Sigmoid colon (tissue), 4 donors: Measurements from ENCODE around the gene C4orf17.

ENCODE experiments used
- EP300 ChIP-seq, 4 donors: sonication (generic); formaldehyde crosslinking; IDR thresholded peaks; one replicate each; pipeline ENCODE4 v1.6.1; 2017; ENCODE audit warnings: antibody characterized with exemption in 4 of 4
- POLR2A ChIP-seq, 2 donors: fragments of 450-650 bp; IDR thresholded peaks; one replicate each; pipeline ENCODE4 v1.6.1; 2016; ENCODE audit warnings: antibody characterized with exemption in 2 of 2, mild to moderate bottlenecking in 2 of 2, moderate library complexity in 2 of 2
- POLR2AphosphoS5 ChIP-seq, 4 donors: sonication (generic); formaldehyde crosslinking; IDR thresholded peaks; one replicate each; pipeline ENCODE4 v1.6.1; 2017; ENCODE audit warnings: antibody characterized with exemption in 4 of 4
- TF ChIP-seq, protein P1 (sequence below), 4 experiments: fragments of 450-650 bp in 3 of 4; fragments of 200-600 bp in 1 of 4; IDR thresholded peaks; one replicate each; pipeline ENCODE4 v1.5.1; 2016 to 2019; ENCODE audit warnings: antibody characterized with exemption in 4 of 4, mild to moderate bottlenecking in 3 of 4, moderate library complexity in 2 of 4

DNA sequence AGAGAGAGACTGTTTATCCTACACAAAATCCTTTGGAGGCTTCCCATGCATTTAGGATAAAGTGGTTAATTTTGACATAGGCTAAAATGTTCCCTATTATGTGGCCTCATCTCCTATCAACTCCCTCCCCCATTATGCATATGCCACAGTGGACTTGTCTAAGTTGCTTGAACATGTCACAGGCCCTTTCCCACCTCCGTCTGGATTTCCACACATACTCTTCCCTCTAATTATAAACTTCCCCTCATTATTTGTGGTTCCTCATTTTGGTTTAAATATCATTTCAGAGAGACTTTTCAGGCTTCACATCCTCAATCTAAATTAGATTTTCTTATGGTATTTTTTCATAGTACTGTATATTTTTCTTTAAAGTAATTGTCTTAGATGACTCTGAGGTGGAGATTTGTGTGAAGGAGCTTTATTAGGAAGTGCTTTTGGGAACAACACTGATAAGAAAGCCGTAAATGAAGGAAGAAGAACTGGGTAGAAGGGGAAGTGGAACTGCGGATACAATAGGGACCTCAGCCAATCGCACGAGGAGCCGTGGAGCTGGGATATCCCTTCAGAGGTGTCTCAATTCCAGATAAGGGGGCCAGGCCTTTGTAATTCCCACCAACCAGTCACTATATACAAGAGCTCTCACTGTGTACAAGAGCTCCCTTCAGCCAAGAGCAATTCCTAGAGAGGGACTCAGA is 7.9 kb downstream of the C4orf17 start:
- TF ChIP-seq, protein P1, sequence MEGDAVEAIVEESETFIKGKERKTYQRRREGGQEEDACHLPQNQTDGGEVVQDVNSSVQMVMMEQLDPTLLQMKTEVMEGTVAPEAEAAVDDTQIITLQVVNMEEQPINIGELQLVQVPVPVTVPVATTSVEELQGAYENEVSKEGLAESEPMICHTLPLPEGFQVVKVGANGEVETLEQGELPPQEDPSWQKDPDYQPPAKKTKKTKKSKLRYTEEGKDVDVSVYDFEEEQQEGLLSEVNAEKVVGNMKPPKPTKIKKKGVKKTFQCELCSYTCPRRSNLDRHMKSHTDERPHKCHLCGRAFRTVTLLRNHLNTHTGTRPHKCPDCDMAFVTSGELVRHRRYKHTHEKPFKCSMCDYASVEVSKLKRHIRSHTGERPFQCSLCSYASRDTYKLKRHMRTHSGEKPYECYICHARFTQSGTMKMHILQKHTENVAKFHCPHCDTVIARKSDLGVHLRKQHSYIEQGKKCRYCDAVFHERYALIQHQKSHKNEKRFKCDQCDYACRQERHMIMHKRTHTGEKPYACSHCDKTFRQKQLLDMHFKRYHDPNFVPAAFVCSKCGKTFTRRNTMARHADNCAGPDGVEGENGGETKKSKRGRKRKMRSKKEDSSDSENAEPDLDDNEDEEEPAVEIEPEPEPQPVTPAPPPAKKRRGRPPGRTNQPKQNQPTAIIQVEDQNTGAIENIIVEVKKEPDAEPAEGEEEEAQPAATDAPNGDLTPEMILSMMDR (IDR thresholded peaks at IDR 0.05): no peak
- TF ChIP-seq POLR2A (IDR thresholded peaks at IDR 0.05) (no peak), POLR2AphosphoS5 (IDR thresholded peaks at IDR 0.05) (no peak), EP300 (IDR thresholded peaks at IDR 0.05) (no peak)
